ENCODE data around the gene TMCO5A. TPM values are rescaled to one million over a fixed set of nuclear protein-coding genes. Genes with fewer than 3 reads are reported as not detected.
"Not testable (repeated sequence)": the region's sequence is repeated elsewhere in the genome, so short reads cannot be mapped to it uniquely, and the experiment has no call there.

Gene TMCO5A
- total RNA-seq, 2 donors from 2014 or later: not detected

GRCh38 chr15:37941779-37942178 lies 7.3 kb downstream of the TMCO5A start:
- H3K9me3 ChIP-seq (ENCODE audit: control insufficient read depth, low read length): no peaks in the 10 kb centered on the region
- no peak overlapping the region for H3K4me3 ChIP-seq (ENCODE audit: low read length)
- TF ChIP-seq, protein P1, sequence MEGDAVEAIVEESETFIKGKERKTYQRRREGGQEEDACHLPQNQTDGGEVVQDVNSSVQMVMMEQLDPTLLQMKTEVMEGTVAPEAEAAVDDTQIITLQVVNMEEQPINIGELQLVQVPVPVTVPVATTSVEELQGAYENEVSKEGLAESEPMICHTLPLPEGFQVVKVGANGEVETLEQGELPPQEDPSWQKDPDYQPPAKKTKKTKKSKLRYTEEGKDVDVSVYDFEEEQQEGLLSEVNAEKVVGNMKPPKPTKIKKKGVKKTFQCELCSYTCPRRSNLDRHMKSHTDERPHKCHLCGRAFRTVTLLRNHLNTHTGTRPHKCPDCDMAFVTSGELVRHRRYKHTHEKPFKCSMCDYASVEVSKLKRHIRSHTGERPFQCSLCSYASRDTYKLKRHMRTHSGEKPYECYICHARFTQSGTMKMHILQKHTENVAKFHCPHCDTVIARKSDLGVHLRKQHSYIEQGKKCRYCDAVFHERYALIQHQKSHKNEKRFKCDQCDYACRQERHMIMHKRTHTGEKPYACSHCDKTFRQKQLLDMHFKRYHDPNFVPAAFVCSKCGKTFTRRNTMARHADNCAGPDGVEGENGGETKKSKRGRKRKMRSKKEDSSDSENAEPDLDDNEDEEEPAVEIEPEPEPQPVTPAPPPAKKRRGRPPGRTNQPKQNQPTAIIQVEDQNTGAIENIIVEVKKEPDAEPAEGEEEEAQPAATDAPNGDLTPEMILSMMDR (conservative IDR thresholded peaks at IDR 0.05): no peak
- H3K27me3 Mint-ChIP-seq (ENCODE audit: insufficient read depth): no peaks in the 10 kb centered on the region
- H3K4me3 Mint-ChIP-seq: no peak overlapping the region
- DNase-seq: no peak
- H3K36me3 Mint-ChIP-seq (ENCODE audit: low read depth): no peaks in the 10 kb centered on the region
- H3K27me3 ChIP-seq (ENCODE audit: control insufficient read depth, insufficient read depth, low read length, poor library complexity, severe bottlenecking): no peaks in the 10 kb centered on the region
- no peaks in the 10 kb centered on the region for H3K36me3 ChIP-seq (ENCODE audit: control insufficient read depth, insufficient read depth, low read length)
- no peak overlapping the region for H3K9ac ChIP-seq (ENCODE audit: extremely low read depth, low read length, poor library complexity, severe bottlenecking)
- H3K27ac ChIP-seq (ENCODE audit: low read depth, low read length): no peak overlapping the region
- H3K27ac Mint-ChIP-seq: no peak overlapping the region
- peaks cover 3% of the 10 kb centered on the region for H3K9me3 Mint-ChIP-seq
- peaks cover 3% of the 10 kb centered on the region for H3K4me1 Mint-ChIP-seq
- no peaks in the 10 kb centered on the region for H3K4me1 ChIP-seq (ENCODE audit: control insufficient read depth, insufficient read depth, low read length)

DNA sequence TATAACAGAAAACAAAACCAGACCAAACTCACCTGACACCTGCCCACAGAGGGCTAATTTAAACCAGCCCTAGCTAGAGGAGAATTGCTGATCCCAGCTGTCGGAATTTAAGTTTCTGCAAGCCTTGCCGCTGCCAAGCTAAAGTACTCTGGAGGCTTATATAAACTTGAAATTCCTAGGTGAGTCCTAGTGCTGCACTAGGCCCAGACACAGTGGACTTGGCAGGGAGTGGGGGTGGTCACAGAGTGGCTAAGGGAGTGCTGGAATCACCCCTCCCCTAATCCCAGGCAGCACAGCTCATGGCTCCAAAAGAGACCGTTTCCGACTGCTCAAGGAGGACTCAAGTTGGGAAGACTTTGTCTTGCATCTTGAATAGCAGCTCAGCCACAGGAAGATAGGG lies 17.6 kb downstream of the TMCO5A start:
- Histone ChIP-seq H3K27me3 (ENCODE audit: control insufficient read depth, insufficient read depth, low read length, poor library complexity, severe bottlenecking) (no peaks in the 10 kb centered on the region), H3K4me1 (ENCODE audit: control insufficient read depth, insufficient read depth, low read length) (no peaks in the 10 kb centered on the region), H3K9me3 (ENCODE audit: control insufficient read depth, low read length) (no peaks in the 10 kb centered on the region), H3K4me3 (ENCODE audit: low read length) (no peak overlapping the region), H3K36me3 (ENCODE audit: control insufficient read depth, insufficient read depth, low read length) (no peaks in the 10 kb centered on the region), H3K9ac (ENCODE audit: extremely low read depth, low read length, poor library complexity, severe bottlenecking) (no peak overlapping the region), H3K27ac (ENCODE audit: low read depth, low read length) (no peak overlapping the region)
- no peak overlapping the region for H3K27ac Mint-ChIP-seq
- H3K27me3 Mint-ChIP-seq (ENCODE audit: insufficient read depth): peaks cover 3% of the 10 kb centered on the region
- no peak overlapping the region for H3K4me3 Mint-ChIP-seq
- TF ChIP-seq, protein P1 (conservative IDR thresholded peaks at IDR 0.05): no peak
- 96 to 100% methylated on average over 2 to 4 of the region's 4 CpGs for WGBS, 2 experiments (ENCODE audit: insufficient coverage in 1 of 2, insufficient read length in 1 of 2)
- H3K36me3 Mint-ChIP-seq (ENCODE audit: low read depth): no peaks in the 10 kb centered on the region
- no peak for DNase-seq
- no peaks in the 10 kb centered on the region for H3K9me3 Mint-ChIP-seq
- H3K4me1 Mint-ChIP-seq: no peaks in the 10 kb centered on the region

GRCh38 chr15:37960742-37961141 lies 26.3 kb downstream of the TMCO5A start:
- H3K4me3 ChIP-seq (ENCODE audit: low read length); H3K4me1 Mint-ChIP-seq; H3K27ac Mint-ChIP-seq; H3K27me3 ChIP-seq (ENCODE audit: control insufficient read depth, insufficient read depth, low read length, poor library complexity, severe bottlenecking); DNase-seq; H3K36me3 ChIP-seq (ENCODE audit: control insufficient read depth, insufficient read depth, low read length); H3K9me3 ChIP-seq (ENCODE audit: control insufficient read depth, low read length); H3K27me3 Mint-ChIP-seq (ENCODE audit: insufficient read depth); H3K36me3 Mint-ChIP-seq (ENCODE audit: low read depth); H3K27ac ChIP-seq (ENCODE audit: low read depth, low read length); H3K4me3 Mint-ChIP-seq; H3K9ac ChIP-seq (ENCODE audit: extremely low read depth, low read length, poor library complexity, severe bottlenecking); H3K4me1 ChIP-seq (ENCODE audit: control insufficient read depth, insufficient read depth, low read length): not testable (repeated sequence)
- WGBS, 2 experiments (ENCODE audit: insufficient coverage in 1 of 2, insufficient read length in 1 of 2): 81% methylated on average over 1 of the region's 1 CpG; no CpG with 5 or more reads in 1 of the 2 experiments
- H3K9me3 Mint-ChIP-seq: peaks cover 10% of the 10 kb centered on the region

DNA sequence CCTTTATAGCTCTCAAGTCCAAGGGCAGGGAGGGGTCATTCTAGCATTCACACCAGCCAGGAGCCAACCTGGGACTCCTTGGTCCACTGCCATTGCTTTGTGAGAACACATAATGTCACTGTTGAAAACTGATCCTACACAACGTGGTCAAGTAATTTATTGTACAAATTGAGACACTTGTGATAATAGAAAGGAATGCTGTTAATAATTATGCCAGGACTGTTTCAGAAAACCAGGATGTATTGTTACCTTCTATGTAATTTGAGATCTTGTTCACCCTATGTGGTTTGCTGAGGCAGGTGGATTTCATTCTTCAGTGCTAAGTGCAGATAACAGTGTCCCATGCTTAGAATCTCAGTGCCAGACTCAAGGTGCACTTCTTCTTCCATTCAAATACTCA lies 33.3 kb downstream of the TMCO5A start:
- peaks cover 2% of the 10 kb centered on the region for H3K9me3 ChIP-seq (ENCODE audit: control insufficient read depth, low read length)
- H3K4me3 Mint-ChIP-seq: no peak overlapping the region
- H3K4me1 ChIP-seq (ENCODE audit: control insufficient read depth, insufficient read depth, low read length): no peaks in the 10 kb centered on the region
- H3K36me3 Mint-ChIP-seq (ENCODE audit: low read depth): no peaks in the 10 kb centered on the region
- WGBS, 2 experiments (ENCODE audit: insufficient coverage in 1 of 2, insufficient read length in 1 of 2): 90 to 100% methylated on average over 1 of the region's 1 CpG
- no peak overlapping the region for H3K9ac ChIP-seq (ENCODE audit: extremely low read depth, low read length, poor library complexity, severe bottlenecking)
- H3K4me1 Mint-ChIP-seq: no peaks in the 10 kb centered on the region
- H3K4me3 ChIP-seq (ENCODE audit: low read length): no peak overlapping the region
- peaks cover 3% of the 10 kb centered on the region for H3K27me3 Mint-ChIP-seq (ENCODE audit: insufficient read depth)
- no peak overlapping the region for H3K27ac ChIP-seq (ENCODE audit: low read depth, low read length)
- TF ChIP-seq, protein P1 (conservative IDR thresholded peaks at IDR 0.05): no peak
- no peak overlapping the region for H3K27ac Mint-ChIP-seq
- DNase-seq: no peak
- H3K36me3 ChIP-seq (ENCODE audit: control insufficient read depth, insufficient read depth, low read length): no peaks in the 10 kb centered on the region
- no peaks in the 10 kb centered on the region for H3K27me3 ChIP-seq (ENCODE audit: control insufficient read depth, insufficient read depth, low read length, poor library complexity, severe bottlenecking)
- peaks cover 7% of the 10 kb centered on the region for H3K9me3 Mint-ChIP-seq
